Measurements from ENCODE around the gene SNCB. TPM values are rescaled to one million over a fixed set of nuclear protein-coding genes. Genes with fewer than 3 reads are reported as not detected.

SNCB gene
- total RNA-seq, 1 donor from 2014 or later, result 0.44 TPM

DNA sequence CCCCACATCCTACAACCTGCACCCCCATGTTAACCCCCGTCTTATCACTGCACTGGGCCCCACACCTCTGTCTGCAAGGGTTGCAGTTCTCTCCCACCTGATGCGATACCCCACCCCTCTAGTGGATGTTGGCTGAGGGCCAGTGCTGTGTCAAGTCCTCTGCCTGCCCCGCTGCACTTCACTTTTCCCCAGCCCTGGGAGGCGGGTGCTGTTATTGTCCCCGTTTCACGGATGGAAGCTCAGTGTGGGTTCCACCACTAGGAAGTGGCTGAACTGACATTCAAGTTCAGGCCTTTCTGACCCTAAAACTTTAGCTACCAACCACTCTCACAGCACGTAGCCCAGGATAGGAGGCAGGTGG, 3.5 kb downstream of the SNCB start:
- peaks cover 16% of the 10 kb centered on the region for H3K4me1 ChIP-seq
- H3K9me3 ChIP-seq (replicated peaks), result no peaks in the 10 kb centered on the region
- peaks cover 98% of the 10 kb centered on the region for H3K27me3 ChIP-seq (ENCODE audit: low read depth)
- H3K36me3 ChIP-seq, result no peaks in the 10 kb centered on the region
- intact Hi-C loops (cut with micrococcal nuclease), result no loop called here
- H3K4me3 ChIP-seq, result no peak overlapping the region
- no peak overlapping the region for H3K27ac ChIP-seq (replicated peaks)
- TF ChIP-seq, protein P1, sequence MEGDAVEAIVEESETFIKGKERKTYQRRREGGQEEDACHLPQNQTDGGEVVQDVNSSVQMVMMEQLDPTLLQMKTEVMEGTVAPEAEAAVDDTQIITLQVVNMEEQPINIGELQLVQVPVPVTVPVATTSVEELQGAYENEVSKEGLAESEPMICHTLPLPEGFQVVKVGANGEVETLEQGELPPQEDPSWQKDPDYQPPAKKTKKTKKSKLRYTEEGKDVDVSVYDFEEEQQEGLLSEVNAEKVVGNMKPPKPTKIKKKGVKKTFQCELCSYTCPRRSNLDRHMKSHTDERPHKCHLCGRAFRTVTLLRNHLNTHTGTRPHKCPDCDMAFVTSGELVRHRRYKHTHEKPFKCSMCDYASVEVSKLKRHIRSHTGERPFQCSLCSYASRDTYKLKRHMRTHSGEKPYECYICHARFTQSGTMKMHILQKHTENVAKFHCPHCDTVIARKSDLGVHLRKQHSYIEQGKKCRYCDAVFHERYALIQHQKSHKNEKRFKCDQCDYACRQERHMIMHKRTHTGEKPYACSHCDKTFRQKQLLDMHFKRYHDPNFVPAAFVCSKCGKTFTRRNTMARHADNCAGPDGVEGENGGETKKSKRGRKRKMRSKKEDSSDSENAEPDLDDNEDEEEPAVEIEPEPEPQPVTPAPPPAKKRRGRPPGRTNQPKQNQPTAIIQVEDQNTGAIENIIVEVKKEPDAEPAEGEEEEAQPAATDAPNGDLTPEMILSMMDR (IDR thresholded peaks at IDR 0.05; ENCODE audit: borderline replicate concordance), result no peak
- no peak for DNase-seq

GRCh38 chr5:176625966-176626875, 4.1 kb downstream of the SNCB start:
- no peak for DNase-seq
- no peak overlapping the region for H3K4me3 ChIP-seq
- peaks cover 98% of the 10 kb centered on the region for H3K27me3 ChIP-seq (ENCODE audit: low read depth)
- TF ChIP-seq, protein P1 (IDR thresholded peaks at IDR 0.05; ENCODE audit: borderline replicate concordance), result no peak
- H3K36me3 ChIP-seq, result no peaks in the 10 kb centered on the region
- H3K4me1 ChIP-seq, result peaks cover 22% of the 10 kb centered on the region
- H3K27ac ChIP-seq (replicated peaks), result no peak overlapping the region
- intact Hi-C loops (cut with micrococcal nuclease), result no loop called here
- H3K9me3 ChIP-seq (replicated peaks), result no peaks in the 10 kb centered on the region

- Histone ChIP-seq H3K4me1 (peaks cover 26% of the 10 kb centered on the region), H3K27ac (replicated peaks) (no peak overlapping the region), H3K9me3 (replicated peaks) (no peaks in the 10 kb centered on the region), H3K4me3 (no peak overlapping the region), H3K36me3 (no peaks in the 10 kb centered on the region), H3K27me3 (ENCODE audit: low read depth) (peaks cover 98% of the 10 kb centered on the region)
- intact Hi-C loops (cut with micrococcal nuclease), result no loop called here
- TF ChIP-seq, protein P1 (IDR thresholded peaks at IDR 0.05; ENCODE audit: borderline replicate concordance), result no peak
- DNase-seq, result no peak
These were observed 4.8 kb downstream of the SNCB start for GRCh38 chr5:176625512-176625911.

DNA sequence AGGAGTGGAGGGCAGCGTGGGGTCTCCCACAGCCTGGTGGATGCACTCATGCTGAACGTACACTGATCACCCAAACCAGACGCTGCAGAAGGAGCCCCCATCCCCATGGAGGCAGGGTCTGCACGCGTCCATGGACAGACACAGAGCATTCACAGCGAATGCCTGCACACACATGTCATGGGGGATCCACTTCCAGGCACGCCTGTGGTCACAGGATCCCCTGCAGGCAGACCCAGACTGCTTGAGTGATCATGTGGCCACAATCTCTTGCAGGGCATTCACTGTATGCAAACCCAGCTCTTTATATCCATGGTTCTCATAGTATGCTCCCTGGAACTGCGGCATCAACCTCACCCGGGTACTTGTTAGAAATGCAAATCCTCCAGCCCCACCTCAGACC, 5.4 kb downstream of the SNCB start:
- DNase-seq, result no peak
- H3K27me3 ChIP-seq (ENCODE audit: low read depth), result peaks cover 98% of the 10 kb centered on the region

GRCh38 chr5:176624142-176624541, 6.2 kb downstream of the SNCB start:
- intact Hi-C loops (cut with micrococcal nuclease), result no loop called here
- peaks cover 98% of the 10 kb centered on the region for H3K27me3 ChIP-seq (ENCODE audit: low read depth)
- no peak for DNase-seq

More for the DNA sequence above, 5.4 kb downstream of the SNCB start:
- peaks cover 26% of the 10 kb centered on the region for H3K4me1 ChIP-seq
- no peaks in the 10 kb centered on the region for H3K9me3 ChIP-seq (replicated peaks)
- H3K27ac ChIP-seq (replicated peaks), result no peak overlapping the region
- H3K36me3 ChIP-seq, result no peaks in the 10 kb centered on the region
- intact Hi-C loops (cut with micrococcal nuclease), result no loop called here
- no peak overlapping the region for H3K4me3 ChIP-seq
- TF ChIP-seq, protein P1 (IDR thresholded peaks at IDR 0.05; ENCODE audit: borderline replicate concordance), result no peak

More at GRCh38 chr5:176624142-176624541, 6.2 kb downstream of the SNCB start:
- Histone ChIP-seq H3K27ac (replicated peaks) (no peak overlapping the region), H3K36me3 (no peaks in the 10 kb centered on the region), H3K4me3 (no peak overlapping the region), H3K9me3 (replicated peaks) (no peaks in the 10 kb centered on the region), H3K4me1 (peaks cover 27% of the 10 kb centered on the region)
- TF ChIP-seq, protein P1 (IDR thresholded peaks at IDR 0.05; ENCODE audit: borderline replicate concordance), result no peak

All from left ventricle myocardium inferior (tissue), 1 donor.